Endothelial cell (in vitro differentiated cells): Measurements from ENCODE around the gene HDAC1. TPM values are rescaled to one million over a fixed set of nuclear protein-coding genes. Genes with fewer than 3 reads are reported as not detected.
A peak's percentile ranks its signal among the peaks of the same experiment; 100 is the strongest.

Experiments
- DNase-seq: peaks from one replicate; pipeline ENCODE4 v3.0.0; 2021; ENCODE audit warnings: low spot score
- H3K27ac Mint-ChIP-seq: one replicate; pipeline ENCODE4 v1.8.0; 2021; ENCODE audit warnings: mixed read lengths, inconsistent platforms; ENCODE audit not compliant: unreplicated experiment
- H3K27me3 Mint-ChIP-seq: one replicate; pipeline ENCODE4 v1.8.0; 2021; ENCODE audit warnings: mild to moderate bottlenecking, moderate library complexity, mixed read lengths, inconsistent platforms; ENCODE audit not compliant: unreplicated experiment
- H3K36me3 Mint-ChIP-seq: one replicate; pipeline ENCODE4 v1.8.0; 2021; ENCODE audit warnings: mild to moderate bottlenecking, low read depth, mixed read lengths, inconsistent platforms; ENCODE audit not compliant: unreplicated experiment
- H3K4me1 Mint-ChIP-seq: one replicate; pipeline ENCODE4 v1.8.0; 2021; ENCODE audit warnings: mild to moderate bottlenecking, mixed read lengths, inconsistent platforms; ENCODE audit not compliant: unreplicated experiment
- H3K4me3 Mint-ChIP-seq: one replicate; pipeline ENCODE4 v1.8.0; 2021; ENCODE audit warnings: mild to moderate bottlenecking, mixed read lengths, inconsistent platforms; ENCODE audit not compliant: unreplicated experiment
- H3K9me3 Mint-ChIP-seq: one replicate; pipeline ENCODE4 v1.8.0; 2021; ENCODE audit warnings: mixed read lengths, inconsistent platforms; ENCODE audit not compliant: unreplicated experiment
- CTCF ChIP-seq: fragments of 200-600 bp; sonication (generic); IDR thresholded peaks from one replicate; pipeline ENCODE4 v1.5.0; 2021; ENCODE audit warnings: antibody characterized with exemption; ENCODE audit not compliant: unreplicated experiment
- total RNA-seq: library from RNA; stranded (reverse); fragmentation: NEBNext Ultra II Directional; extraction: Animal tissue kit (Norgen Biotek cat#: 25700); gene quantifications from one replicate; pipeline ENCODE4 v1.2.1, GENCODE V29; 2021; ENCODE audit not compliant: unreplicated experiment

The HDAC1 gene
- total RNA-seq, 1 donor from 2014 or later, result 143 TPM

DNA sequence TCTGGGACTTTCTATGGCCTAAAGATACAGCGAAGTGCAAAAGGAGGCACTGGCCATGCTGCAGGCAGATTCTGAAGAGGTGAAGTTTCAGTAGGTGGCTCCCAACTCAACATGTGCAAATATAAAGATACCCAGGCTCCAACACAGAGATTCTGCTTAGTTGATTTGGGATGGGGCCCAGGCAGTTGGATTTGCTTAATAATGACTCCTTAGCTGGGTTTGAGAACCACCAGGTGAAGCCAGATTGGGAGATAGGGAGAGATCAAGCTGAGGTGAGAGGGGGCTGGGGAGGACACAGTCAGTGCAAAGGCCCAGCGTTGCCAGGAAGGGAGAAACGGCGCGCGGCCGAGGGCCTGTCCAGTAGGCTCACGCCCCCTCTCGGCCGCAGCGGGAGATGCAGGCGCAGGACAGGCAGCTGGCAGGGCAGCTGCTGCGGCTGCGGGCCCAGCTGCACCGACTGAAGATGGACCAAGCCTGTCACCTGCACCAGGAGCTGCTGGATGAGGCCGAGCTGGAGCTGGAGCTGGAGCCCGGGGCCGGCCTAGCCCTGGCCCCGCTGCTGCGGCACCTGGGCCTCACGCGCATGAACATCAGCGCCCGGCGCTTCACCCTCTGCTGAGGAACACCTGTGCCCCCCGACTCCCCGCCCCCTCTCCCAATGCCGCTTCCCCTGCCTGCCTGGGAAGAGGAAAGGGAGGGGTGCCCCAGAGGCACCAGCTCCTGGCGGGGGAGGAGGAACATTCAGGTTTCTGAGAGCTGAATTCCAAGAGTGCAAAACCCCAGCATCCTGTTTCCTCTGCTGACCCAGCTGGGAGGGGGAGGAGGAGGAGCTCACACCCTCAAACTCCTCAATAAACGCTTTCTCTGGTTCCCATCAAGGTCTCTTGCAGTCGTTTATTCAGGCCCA is 43.6 kb upstream of the HDAC1 start:
- H3K4me1 Mint-ChIP-seq, result peaks cover 48% of the 10 kb centered on the region
- peaks cover 18% of the 10 kb centered on the region for H3K27me3 Mint-ChIP-seq
- DNase-seq, result peak; percentile 87
- peak overlapping the region; percentile 83 for H3K27ac Mint-ChIP-seq
- peak; percentile 90 for TF ChIP-seq CTCF
- peaks cover 5% of the 10 kb centered on the region for H3K36me3 Mint-ChIP-seq
- H3K9me3 Mint-ChIP-seq, result no peaks in the 10 kb centered on the region
- H3K4me3 Mint-ChIP-seq, result peak overlapping the region; percentile 51

DNA sequence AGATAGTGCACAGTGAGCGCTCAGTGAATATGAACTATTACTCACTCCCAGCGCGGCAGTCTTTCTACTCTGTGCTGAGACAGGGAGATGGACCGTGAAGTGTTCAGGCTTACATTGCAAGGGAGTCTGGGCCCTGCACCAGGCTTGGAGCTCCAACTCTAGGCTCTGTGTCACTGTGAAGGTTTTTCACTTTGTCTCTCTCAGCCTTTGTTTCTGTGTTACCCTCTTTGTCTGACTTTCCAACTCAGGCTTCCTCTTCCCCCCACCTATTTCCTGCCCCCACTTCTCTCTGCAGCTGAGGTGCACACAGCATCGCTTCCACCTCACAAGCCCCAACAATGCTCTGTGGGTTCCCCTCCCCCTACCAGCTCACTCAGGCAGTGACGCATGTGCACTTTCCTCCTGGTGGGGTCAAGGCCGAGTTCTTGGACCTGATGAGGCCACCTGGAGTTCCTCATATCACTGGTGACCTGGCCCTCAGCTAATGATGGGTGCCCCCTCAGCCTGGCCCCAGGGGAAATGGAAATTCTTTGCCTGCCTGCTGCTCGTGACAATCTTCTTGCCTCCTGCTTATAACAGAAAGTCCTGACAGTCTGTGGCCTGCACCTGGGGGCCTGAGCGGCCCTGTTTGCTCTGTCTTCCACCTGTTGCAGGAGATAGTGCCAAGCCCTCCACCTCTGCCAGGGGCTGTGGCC is 41.9 kb upstream of the HDAC1 start:
- Mint-ChIP-seq H3K27ac (peak overlapping the region; percentile 97), H3K27me3 (peaks cover 18% of the 10 kb centered on the region), H3K4me3 (peak overlapping the region; percentile 72), H3K4me1 (peaks cover 51% of the 10 kb centered on the region), H3K36me3 (peaks cover 5% of the 10 kb centered on the region), H3K9me3 (no peaks in the 10 kb centered on the region)
- peak; percentile 57 for DNase-seq
- TF ChIP-seq CTCF, result no peak

DNA sequence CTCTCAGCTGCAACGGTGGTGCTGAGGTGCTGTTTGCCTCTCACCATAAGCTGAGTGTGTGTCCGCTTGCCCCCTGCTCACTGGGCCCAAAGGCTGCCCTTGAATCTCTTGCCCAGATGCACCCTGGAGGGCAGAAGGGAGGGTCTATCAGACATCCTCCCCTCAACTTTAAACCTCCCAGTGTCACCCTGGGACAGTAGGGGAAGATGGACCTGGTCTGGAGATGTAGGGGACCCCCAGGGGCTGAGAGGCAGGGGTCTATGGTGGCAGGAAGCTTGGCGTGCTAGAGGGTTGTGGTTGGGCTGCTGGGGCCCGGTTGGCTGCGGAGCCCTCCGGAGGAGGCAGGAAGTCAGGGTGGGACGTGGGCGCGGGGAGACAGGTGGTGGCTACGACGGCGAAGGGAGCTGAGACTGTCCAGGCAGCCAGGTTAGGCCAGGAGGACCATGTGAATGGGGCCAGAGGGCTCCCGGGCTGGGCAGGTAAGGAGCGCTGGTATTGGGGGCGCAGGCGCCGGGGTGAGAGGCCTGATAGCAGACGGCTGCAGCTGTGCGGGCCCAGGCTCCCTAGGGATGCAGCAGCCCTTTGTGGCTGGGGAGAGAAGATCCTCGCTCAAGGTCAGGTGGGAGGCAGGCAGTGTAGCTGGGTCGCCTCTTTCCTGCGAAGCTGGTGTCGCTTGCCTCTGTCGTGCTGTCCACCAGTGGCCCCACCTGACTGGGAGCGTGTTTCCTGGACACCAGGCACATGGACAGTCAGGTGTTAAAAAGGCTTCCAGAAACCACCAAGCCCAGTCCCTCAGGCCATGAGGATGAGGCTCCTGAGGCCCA is 40.8 kb upstream of the HDAC1 start, which contains the start of gene LCK:
LCK (plus strand) TSS at position 373 of the 824 bp plus-strand sequence. CDS start 23,065 bp downstream, outside the sequence.
- TF ChIP-seq CTCF, result no peak
- H3K27me3 Mint-ChIP-seq, result peaks cover 18% of the 10 kb centered on the region
- DNase-seq, result no peak
- peaks cover 5% of the 10 kb centered on the region for H3K36me3 Mint-ChIP-seq
- peaks cover 51% of the 10 kb centered on the region for H3K4me1 Mint-ChIP-seq
- H3K27ac Mint-ChIP-seq, result peak within 1 kb of the TSS; percentile 97
- H3K4me3 Mint-ChIP-seq, result peak within 1 kb of the TSS; percentile 72
- no peaks in the 10 kb centered on the region for H3K9me3 Mint-ChIP-seq

DNA sequence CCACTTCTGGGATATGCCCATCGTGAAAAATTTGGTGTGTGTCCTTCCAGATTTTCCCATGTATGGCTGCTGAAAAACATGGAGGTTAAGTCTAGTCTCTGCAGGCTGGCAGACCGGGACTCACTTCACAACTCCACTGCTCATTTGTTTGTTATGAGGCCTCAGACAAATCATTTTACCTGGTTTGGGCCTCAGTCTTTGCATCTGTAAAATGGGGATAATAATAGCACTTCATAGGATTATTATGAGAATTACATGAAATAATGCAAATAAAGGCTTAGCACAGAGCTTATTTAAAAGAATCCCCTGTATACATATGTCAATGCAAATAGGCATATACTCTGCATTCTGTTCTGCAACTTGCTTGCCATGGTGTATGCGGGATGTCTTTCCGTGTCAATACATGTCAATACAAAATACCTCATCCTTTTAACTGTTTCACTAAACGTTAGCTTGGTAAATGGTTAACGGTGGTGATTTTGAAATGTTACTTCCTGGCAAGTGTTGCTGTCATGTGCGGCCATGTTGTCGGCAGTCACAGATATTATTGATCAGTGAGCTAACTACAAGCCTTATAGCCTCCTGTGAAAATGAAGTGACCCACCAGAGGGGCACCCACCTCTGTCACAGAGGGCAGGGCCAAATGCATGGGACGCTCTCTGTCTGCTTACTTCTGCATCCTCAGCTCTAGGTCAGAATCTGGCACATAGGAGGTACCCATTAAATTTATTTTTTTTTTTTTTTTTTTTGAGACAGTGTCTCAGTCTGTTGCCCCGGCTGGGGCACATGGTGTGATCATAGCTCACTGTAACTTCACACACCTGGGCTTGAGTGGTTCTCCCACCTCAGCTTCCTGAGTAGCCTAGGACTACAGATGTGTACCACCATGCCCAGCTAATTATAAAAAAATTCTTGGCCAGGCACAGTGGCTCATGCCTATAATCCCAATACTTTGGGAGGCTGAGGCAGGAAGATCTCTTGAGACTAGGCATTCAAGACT is 36.5 kb upstream of the HDAC1 start:
- no peak for TF ChIP-seq CTCF
- Mint-ChIP-seq H3K36me3 (peaks cover 5% of the 10 kb centered on the region), H3K27me3 (peaks cover 4% of the 10 kb centered on the region), H3K4me3 (no peak overlapping the region), H3K9me3 (no peaks in the 10 kb centered on the region), H3K27ac (no peak overlapping the region), H3K4me1 (peaks cover 29% of the 10 kb centered on the region)
- DNase-seq, result no peak
